Activated CD8-positive, alpha-beta memory T cell treated with anti-CD3 and anti-CD28 coated beads for 4 hours (primary cell): ENCODE data around the gene TP53RK.

Source experiments
- DNase-seq, 2 donors: peaks; one replicate each; pipeline ENCODE4 v3.0.0-alpha.2; 2020; ENCODE audit warnings: low read depth in 2 of 2

The TP53RK gene

GRCh38 chr20:46706242-46706641, 17.0 kb upstream of the TP53RK start:
- no peak for DNase-seq

GRCh38 chr20:46705378-46705729, 16.1 kb upstream of the TP53RK start:
- no peak for DNase-seq

- DNase-seq, result no peak
These were observed 15.6 kb upstream of the TP53RK start for GRCh38 chr20:46704714-46705377.

- no peak for DNase-seq
These were observed 14.2 kb upstream of the TP53RK start for GRCh38 chr20:46703435-46703834.

- no peak for DNase-seq
These were observed 13.4 kb upstream of the TP53RK start for GRCh38 chr20:46702447-46703203.

- DNase-seq, result no peak
These were observed 12.7 kb upstream of the TP53RK start for GRCh38 chr20:46701986-46702385.

- no peak for DNase-seq
These were observed 12.3 kb upstream of the TP53RK start for GRCh38 chr20:46701556-46701955.

- DNase-seq, result no peak
These were observed 11.8 kb upstream of the TP53RK start for GRCh38 chr20:46701057-46701456.

- DNase-seq, result no peak
These were observed 11.2 kb upstream of the TP53RK start for GRCh38 chr20:46700481-46700880.

- no peak for DNase-seq
These were observed 10.6 kb upstream of the TP53RK start for GRCh38 chr20:46699651-46700359.

- DNase-seq, result no peak
These were observed 9.5 kb upstream of the TP53RK start for GRCh38 chr20:46698788-46699187.

- no peak for DNase-seq
These were observed 7.6 kb upstream of the TP53RK start for GRCh38 chr20:46696791-46697279.

GRCh38 chr20:46695892-46696291, 6.6 kb upstream of the TP53RK start:
- DNase-seq, result no peak

GRCh38 chr20:46694484-46694883, 5.2 kb upstream of the TP53RK start:
- no peak for DNase-seq

GRCh38 chr20:46691196-46691595, 2.0 kb upstream of the TP53RK start:
- no peak for DNase-seq

GRCh38 chr20:46690219-46691106, 1.2 kb upstream of the TP53RK start:
- no peak for DNase-seq

GRCh38 chr20:46689754-46690085, 476 bp upstream of the TP53RK start:
- no peak for DNase-seq

- no peak for DNase-seq
These were observed 828 bp downstream of the TP53RK start for GRCh38 chr20:46688151-46689081.

GRCh38 chr20:46683939-46684750, 5.1 kb downstream of the TP53RK start:
- DNase-seq, result no peak

GRCh38 chr20:46683668-46683938, 5.6 kb downstream of the TP53RK start:
- no peak for DNase-seq
